MCF 10A (cell line): ENCODE measurements around the gene USP6NL. TPM values are rescaled to one million over a fixed set of nuclear protein-coding genes. Genes with fewer than 3 reads are reported as not detected.

Experiments used
- BruUV-seq: library from RNA; stranded (reverse); fragments of 400-500 nt; replicated peaks from 2 replicates; lab custom pipeline; 2021; lab: Mats Ljungman, UMichigan
- CTCF ChIA-PET: fragments of 300-600 bp; sonication (Branson Sonifier 250); formaldehyde crosslinking; extraction: SDS; loops from one replicate; lab custom pipeline; 2021; ENCODE audit warnings: antibody characterized with exemption, inconsistent platforms; lab: Yijun Ruan, JAX
- POLR2A ChIA-PET: fragments of 300-600, 350-650 bp; sonication (Branson Sonifier 250); formaldehyde crosslinking; extraction: SDS; loops from one replicate; lab custom pipeline; 2020; ENCODE audit warnings: antibody characterized with exemption, inconsistent platforms; lab: Yijun Ruan, JAX
- DNase-seq: peaks from one replicate; pipeline ENCODE4 v3.0.0-alpha.2; 2018; ENCODE audit not compliant: unreplicated experiment
- H3K27ac Mint-ChIP-seq: one replicate; pipeline ENCODE4 v1.8.0; 2022; ENCODE audit warnings: mild to moderate bottlenecking, low read depth, mixed read lengths; ENCODE audit not compliant: unreplicated experiment
- H3K27me3 Mint-ChIP-seq: one replicate; pipeline ENCODE4 v1.8.0; 2022; ENCODE audit warnings: mixed read lengths; ENCODE audit not compliant: insufficient read depth, unreplicated experiment
- H3K36me3 Mint-ChIP-seq: one replicate; pipeline ENCODE4 v1.8.0; 2022; ENCODE audit warnings: mild to moderate bottlenecking, moderate library complexity, mixed read lengths; ENCODE audit not compliant: insufficient read depth, unreplicated experiment
- H3K4me1 Mint-ChIP-seq: one replicate; pipeline ENCODE4 v1.8.0; 2022; ENCODE audit warnings: mixed read lengths; ENCODE audit not compliant: insufficient read depth, unreplicated experiment
- H3K4me3 Mint-ChIP-seq: one replicate; pipeline ENCODE4 v1.8.0; 2022; ENCODE audit warnings: mild to moderate bottlenecking, moderate library complexity, mixed read lengths; ENCODE audit not compliant: unreplicated experiment
- H3K9me3 Mint-ChIP-seq: one replicate; pipeline ENCODE4 v1.8.0; 2022; ENCODE audit warnings: mixed read lengths; ENCODE audit not compliant: unreplicated experiment
- intact Hi-C: fragments of 100-400 bp; cut with micrococcal nuclease; formaldehyde crosslinking; loops from 2 replicates; pipeline ENCODE4 v1.14.1; 2022
- total RNA-seq: library from RNA; stranded (reverse); gene quantifications from 2 replicates; pipeline ENCODE4 v1.2.3, GENCODE V29; 2022
- TF ChIP-seq, protein P1 (sequence below): fragments of 200-600 bp; IDR thresholded peaks from one replicate; pipeline ENCODE4 v1.8.0; 2022; ENCODE audit warnings: antibody characterized with exemption, mild to moderate bottlenecking; ENCODE audit not compliant: unreplicated experiment

The USP6NL gene
- total RNA-seq, 1 experiment from 2014 or later, result 19.2 TPM

DNA sequence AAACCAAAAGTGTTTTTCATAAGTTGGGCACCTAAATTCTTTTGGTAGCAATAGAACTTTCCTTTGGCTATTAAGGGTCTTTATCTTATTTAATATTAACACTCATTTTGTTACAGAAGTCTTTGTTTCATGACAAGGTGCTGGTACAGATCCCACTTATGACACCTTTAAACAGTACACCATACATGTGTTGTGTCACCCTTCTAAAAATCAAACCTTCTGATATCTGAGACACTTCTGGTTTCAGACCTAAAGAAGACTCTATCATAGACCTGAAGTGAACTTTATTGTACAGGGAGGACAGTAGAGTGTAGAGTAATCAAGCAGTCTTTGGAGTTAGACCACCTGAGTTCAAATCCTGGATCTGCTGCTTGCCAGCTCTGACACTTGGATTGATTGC, 5.8 kb upstream of the USP6NL start:
- no TSS peak for BruUV-seq
- H3K36me3 Mint-ChIP-seq, result no peaks in the 10 kb centered on the region
- peaks cover 6% of the 10 kb centered on the region for H3K4me1 Mint-ChIP-seq
- H3K27me3 Mint-ChIP-seq, result no peaks in the 10 kb centered on the region
- POLR2A ChIA-PET, result no interaction called here
- H3K9me3 Mint-ChIP-seq, result no peaks in the 10 kb centered on the region
- TF ChIP-seq, protein P1, sequence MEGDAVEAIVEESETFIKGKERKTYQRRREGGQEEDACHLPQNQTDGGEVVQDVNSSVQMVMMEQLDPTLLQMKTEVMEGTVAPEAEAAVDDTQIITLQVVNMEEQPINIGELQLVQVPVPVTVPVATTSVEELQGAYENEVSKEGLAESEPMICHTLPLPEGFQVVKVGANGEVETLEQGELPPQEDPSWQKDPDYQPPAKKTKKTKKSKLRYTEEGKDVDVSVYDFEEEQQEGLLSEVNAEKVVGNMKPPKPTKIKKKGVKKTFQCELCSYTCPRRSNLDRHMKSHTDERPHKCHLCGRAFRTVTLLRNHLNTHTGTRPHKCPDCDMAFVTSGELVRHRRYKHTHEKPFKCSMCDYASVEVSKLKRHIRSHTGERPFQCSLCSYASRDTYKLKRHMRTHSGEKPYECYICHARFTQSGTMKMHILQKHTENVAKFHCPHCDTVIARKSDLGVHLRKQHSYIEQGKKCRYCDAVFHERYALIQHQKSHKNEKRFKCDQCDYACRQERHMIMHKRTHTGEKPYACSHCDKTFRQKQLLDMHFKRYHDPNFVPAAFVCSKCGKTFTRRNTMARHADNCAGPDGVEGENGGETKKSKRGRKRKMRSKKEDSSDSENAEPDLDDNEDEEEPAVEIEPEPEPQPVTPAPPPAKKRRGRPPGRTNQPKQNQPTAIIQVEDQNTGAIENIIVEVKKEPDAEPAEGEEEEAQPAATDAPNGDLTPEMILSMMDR, result no peak
- H3K4me3 Mint-ChIP-seq, result no peak overlapping the region
- intact Hi-C loops, result no loop called here
- DNase-seq, result no peak
- CTCF ChIA-PET, result no interaction called here
- no peak overlapping the region for H3K27ac Mint-ChIP-seq

DNA sequence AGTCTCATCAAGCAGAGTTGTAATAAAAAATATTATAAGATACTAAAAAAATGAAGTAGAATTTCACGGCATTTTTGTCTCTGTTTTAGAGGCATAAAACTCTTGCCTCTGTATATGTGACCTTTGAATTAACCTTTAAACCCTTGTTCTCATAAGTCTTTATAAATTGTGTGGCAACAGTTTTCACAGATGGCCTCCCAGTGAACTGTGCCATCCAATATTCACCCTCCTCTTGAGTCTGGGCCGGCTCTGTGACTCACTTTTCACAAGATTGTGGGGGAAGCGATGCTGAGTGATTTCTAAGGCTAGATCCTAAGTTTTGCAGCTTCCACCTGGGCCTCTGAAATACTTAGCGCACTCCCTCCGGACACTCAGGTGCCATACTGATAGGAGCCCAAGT, 4.6 kb upstream of the USP6NL start:
- no peaks in the 10 kb centered on the region for H3K27me3 Mint-ChIP-seq
- no peaks in the 10 kb centered on the region for H3K36me3 Mint-ChIP-seq
- H3K27ac Mint-ChIP-seq, result no peak overlapping the region
- intact Hi-C loops, result no loop called here
- TF ChIP-seq, protein P1, result no peak
- H3K4me1 Mint-ChIP-seq, result peaks cover 9% of the 10 kb centered on the region
- DNase-seq, result no peak
- BruUV-seq, result no TSS peak
- no peaks in the 10 kb centered on the region for H3K9me3 Mint-ChIP-seq
- no peak overlapping the region for H3K4me3 Mint-ChIP-seq
- POLR2A ChIA-PET, result no interaction called here
- CTCF ChIA-PET, result interaction anchor here (0.5 kb wide), 1 partner anchor 60 kb away, joined by 4 read pairs; no protein-coding TSS in a partner anchor

DNA sequence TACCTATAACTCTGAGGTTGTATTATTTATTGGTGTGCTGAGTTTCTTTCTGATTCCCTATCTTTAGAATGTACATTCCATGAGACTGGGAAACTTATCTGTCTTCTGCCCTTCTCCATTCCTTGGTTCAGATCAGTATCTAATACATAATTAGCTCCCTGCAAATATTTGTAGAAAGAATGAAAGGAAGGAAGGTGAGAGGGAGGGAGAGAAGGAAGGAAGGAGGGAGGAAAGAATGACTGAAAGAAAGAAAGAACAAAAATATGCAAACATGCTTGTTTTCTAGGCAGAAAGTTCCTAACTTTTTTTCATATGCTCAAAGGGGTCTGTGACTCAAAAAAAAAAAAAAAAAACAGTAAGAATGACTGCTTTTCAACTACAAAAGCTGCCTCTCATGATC, 3.9 kb upstream of the USP6NL start:
- Mint-ChIP-seq H3K9me3 (no peaks in the 10 kb centered on the region), H3K4me1 (peaks cover 9% of the 10 kb centered on the region), H3K36me3 (no peaks in the 10 kb centered on the region), H3K27me3 (no peaks in the 10 kb centered on the region), H3K27ac (no peak overlapping the region), H3K4me3 (no peak overlapping the region)
- DNase-seq, result no peak
- CTCF ChIA-PET, result interaction anchor here (0.7 kb wide), 1 partner anchor 95 kb away, joined by 3 read pairs; no protein-coding TSS in a partner anchor
- TF ChIP-seq, protein P1, result no peak
- no TSS peak for BruUV-seq
- POLR2A ChIA-PET, result no interaction called here
- intact Hi-C loops, result no loop called here

DNA sequence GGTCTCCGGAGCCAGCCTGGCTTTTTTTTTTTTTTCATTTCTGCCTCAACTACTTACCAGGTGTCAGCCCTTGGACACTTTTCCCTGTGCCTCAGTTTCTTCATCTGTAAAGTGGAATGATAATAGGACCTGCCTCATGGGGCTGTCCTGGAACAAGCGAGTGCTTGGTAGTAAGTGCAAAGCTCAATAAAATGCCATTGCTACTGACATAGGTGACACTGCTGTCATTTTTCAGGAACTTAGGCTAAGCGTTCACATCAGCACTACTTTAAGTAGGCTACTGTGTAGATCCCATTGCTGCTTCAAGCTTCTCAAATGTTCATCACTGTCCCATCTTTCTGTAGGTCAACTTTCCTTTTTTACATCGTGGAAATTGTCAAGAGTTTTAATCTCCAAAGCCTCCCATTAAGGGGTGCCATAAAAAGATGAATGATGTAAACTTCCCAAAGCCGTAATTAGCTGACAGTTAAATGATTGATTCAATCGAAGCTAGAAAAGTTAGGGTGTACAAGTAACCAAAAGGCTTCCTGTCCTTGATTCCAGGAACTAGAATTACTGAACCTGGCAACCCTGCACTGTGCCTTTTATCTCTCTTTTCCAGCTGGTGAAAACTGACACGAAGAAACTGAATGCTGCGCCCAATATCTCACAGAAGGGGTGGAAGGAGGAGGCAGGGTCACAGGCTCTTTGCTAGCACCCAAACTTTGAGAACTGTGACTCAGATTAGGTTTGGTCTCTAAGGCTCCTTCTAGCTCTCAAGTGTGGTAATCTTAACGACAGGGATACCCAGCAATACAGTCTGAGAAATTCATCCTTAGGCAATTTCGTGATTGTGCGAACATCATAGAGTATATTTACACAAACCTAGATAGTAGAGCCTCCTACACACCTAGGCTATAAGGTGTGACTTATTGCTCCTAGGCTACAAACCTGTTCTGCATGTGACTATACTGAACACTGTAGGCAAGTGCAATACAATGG, 861 bp upstream of the USP6NL start:
- Mint-ChIP-seq H3K4me1 (peaks cover 21% of the 10 kb centered on the region), H3K9me3 (no peaks in the 10 kb centered on the region), H3K27me3 (no peaks in the 10 kb centered on the region), H3K36me3 (no peaks in the 10 kb centered on the region), H3K4me3 (peak overlapping the region; percentile 92), H3K27ac (no peak overlapping the region)
- CTCF ChIA-PET, result interaction anchor here (0.6 to 1.0 kb wide), 3 partner anchors 11 to 44 kb away, joined by 3 read pairs; no protein-coding TSS in a partner anchor
- intact Hi-C loops, result no loop called here
- peak; percentile 9 for DNase-seq
- POLR2A ChIA-PET, result interaction anchor here (0.6 to 1.6 kb wide), 14 partner anchors 8 to 163 kb away, joined by 3 to 8 read pairs (median 3); no protein-coding TSS in a partner anchor
- TSS peak; percentile 85 for BruUV-seq
- TF ChIP-seq, protein P1, result no peak
